Breast epithelium (tissue), 4 donors: ENCODE results near the gene KIZ. TPM values are rescaled to one million over a fixed set of nuclear protein-coding genes. Genes with fewer than 3 reads are reported as not detected.
"Not testable (repeated sequence)": the region's sequence is repeated elsewhere in the genome, so short reads cannot be mapped to it uniquely, and the experiment has no call there.

Source experiments
- DNase-seq, 2 donors: peaks; one replicate each; pipeline ENCODE4 v3.0.0-alpha.2; 2019; ENCODE audit warnings: low spot score in 2 of 2
- H3K27ac ChIP-seq, 2 donors: fragments of 200-600 bp; sonication (generic) in 1 of 2; one replicate each; pipeline ENCODE4 v1.5.1; 2016 to 2019; ENCODE audit warnings: mild to moderate bottlenecking in 1 of 2
- H3K27me3 ChIP-seq, 2 donors: fragments of 200-600 bp; sonication (generic) in 1 of 2; one replicate each; pipeline versions ENCODE4 v1.5.1 to v1.6.0; 2017 to 2019; ENCODE audit warnings: control low read depth in 1 of 2, mild to moderate bottlenecking in 1 of 2
- H3K36me3 ChIP-seq: fragments of 200-600 bp; one replicate; pipeline ENCODE4 v1.5.1; 2019
- H3K4me1 ChIP-seq, 2 donors: fragments of 200-600 bp; sonication (generic); one replicate each; pipeline ENCODE4 v1.5.1; 2016 to 2019; ENCODE audit warnings: control low read depth in 1 of 2
- H3K4me3 ChIP-seq, 3 donors: fragments of 200-600 bp; sonication (generic); 1 replicate in 2 of 3; 2 replicates in 1 of 3; pipeline ENCODE4 v1.5.1; 2016 to 2019; ENCODE audit warnings: mild to moderate bottlenecking in 3 of 3, moderate library complexity in 2 of 3
- H3K9me3 ChIP-seq, 2 donors: fragments of 200-600 bp; sonication (generic) in 1 of 2; one replicate each; pipeline ENCODE4 v1.5.1; 2016 to 2019; ENCODE audit warnings: control low read depth in 1 of 2
- POLR2A ChIP-seq: fragments of 450-650 bp; IDR thresholded peaks from one replicate; pipeline ENCODE4 v1.6.1; 2016; ENCODE audit warnings: antibody characterized with exemption, mild to moderate bottlenecking, moderate library complexity
- POLR2AphosphoS5 ChIP-seq, 3 donors: sonication (generic); formaldehyde crosslinking; IDR thresholded peaks; one replicate each; pipeline ENCODE4 v1.6.1; 2017; ENCODE audit warnings: antibody characterized with exemption in 3 of 3
- intact Hi-C: fragments of 100-400 bp; cut with DNase I; formaldehyde crosslinking; loops from one replicate; pipeline ENCODE4 v1.15.1; 2023; ENCODE audit warnings: low total_unique reads
- total RNA-seq, 3 donors: library from RNA; depleted of rRNA; stranded (reverse); fragments of >200 nt; gene quantifications; one replicate each; pipeline ENCODE4 v1.1.0, GENCODE V29; 2016
- TF ChIP-seq, protein P1 (sequence below), 3 donors: fragments of 450-650 bp; IDR thresholded peaks; one replicate each; pipeline ENCODE4 v1.5.1; 2016 to 2017; ENCODE audit warnings: antibody characterized with exemption in 3 of 3, mild to moderate bottlenecking in 3 of 3, moderate library complexity in 3 of 3

Gene KIZ
- total RNA-seq, 3 donors from 2014 or later, result 29.8 to 46.2 (median 45.9) TPM

DNA sequence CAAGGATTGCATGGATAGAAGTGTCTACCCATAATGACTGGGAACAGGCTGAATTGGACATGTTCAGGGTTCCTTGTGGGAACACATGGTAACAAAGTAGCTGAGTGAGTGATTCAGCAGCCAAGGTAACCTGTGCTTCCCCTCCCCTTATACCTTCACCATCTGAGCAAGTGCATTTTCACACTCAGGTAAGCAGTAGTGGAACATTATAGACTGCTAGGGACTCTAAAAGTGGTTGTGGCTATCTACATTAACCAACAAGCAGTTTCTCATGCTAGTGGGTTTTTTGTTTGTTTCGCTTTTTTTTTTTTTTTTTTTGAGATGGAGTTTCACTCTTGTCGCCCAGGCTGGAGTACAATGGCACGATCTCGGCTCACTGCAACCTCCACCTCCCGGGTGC lies 41.4 kb downstream of the KIZ start:
- H3K27me3 ChIP-seq, result no peaks in the 10 kb centered on the region
- no peak overlapping the region for H3K4me3 ChIP-seq
- TF ChIP-seq POLR2AphosphoS5 (IDR thresholded peaks at IDR 0.05) (no peak), POLR2A (no peak)
- TF ChIP-seq, protein P1, sequence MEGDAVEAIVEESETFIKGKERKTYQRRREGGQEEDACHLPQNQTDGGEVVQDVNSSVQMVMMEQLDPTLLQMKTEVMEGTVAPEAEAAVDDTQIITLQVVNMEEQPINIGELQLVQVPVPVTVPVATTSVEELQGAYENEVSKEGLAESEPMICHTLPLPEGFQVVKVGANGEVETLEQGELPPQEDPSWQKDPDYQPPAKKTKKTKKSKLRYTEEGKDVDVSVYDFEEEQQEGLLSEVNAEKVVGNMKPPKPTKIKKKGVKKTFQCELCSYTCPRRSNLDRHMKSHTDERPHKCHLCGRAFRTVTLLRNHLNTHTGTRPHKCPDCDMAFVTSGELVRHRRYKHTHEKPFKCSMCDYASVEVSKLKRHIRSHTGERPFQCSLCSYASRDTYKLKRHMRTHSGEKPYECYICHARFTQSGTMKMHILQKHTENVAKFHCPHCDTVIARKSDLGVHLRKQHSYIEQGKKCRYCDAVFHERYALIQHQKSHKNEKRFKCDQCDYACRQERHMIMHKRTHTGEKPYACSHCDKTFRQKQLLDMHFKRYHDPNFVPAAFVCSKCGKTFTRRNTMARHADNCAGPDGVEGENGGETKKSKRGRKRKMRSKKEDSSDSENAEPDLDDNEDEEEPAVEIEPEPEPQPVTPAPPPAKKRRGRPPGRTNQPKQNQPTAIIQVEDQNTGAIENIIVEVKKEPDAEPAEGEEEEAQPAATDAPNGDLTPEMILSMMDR (IDR thresholded peaks at IDR 0.05), result no peak
- intact Hi-C loops, result no loop called here
- no peak for DNase-seq
- no peaks in the 10 kb centered on the region for H3K9me3 ChIP-seq
- H3K4me1 ChIP-seq, result no peaks in the 10 kb centered on the region
- no peaks in the 10 kb centered on the region for H3K36me3 ChIP-seq
- no peak overlapping the region for H3K27ac ChIP-seq

DNA sequence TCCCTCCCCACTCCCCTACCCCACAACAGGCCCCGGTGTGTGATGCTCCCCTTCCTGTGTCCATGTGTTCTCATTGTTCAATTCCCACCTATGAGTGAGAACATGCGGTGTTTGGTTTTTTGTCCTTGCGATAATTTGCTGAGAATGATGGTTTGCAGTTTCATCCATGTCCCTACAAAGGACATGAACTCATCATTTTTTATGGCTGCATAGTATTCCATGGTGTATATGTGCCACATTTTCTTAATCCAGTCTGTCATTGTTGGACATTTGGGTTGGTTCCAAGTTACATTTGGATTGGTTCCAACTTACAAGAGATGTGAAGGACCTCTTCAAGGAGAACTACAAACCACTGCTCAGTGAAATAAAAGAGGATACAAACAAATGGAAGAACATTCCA lies 42.2 kb downstream of the KIZ start:
- H3K36me3 ChIP-seq, intact Hi-C loops, H3K9me3 ChIP-seq: not testable (repeated sequence)

DNA sequence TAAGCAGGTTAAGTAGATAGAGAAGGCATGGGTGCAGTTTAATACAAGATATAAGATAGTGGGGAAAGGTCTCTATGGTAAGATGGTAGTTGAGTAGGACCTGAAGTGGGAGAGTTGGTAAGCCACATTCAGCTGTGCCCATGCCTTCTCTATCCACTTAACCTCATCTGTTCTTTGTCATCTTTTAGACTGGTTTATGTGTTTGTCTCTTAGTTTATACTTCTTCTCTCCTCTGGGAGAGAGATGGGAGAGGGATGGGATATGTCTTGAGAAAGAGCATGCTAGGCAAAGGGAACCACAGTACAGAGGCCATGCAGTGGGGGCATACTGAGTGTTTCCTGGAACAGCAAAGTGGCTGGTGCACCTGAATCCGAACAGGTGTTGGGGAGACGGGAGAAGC lies 46.7 kb downstream of the KIZ start:
- DNase-seq, result no peak
- Histone ChIP-seq H3K4me1 (no peaks in the 10 kb centered on the region), H3K4me3 (no peak overlapping the region), H3K36me3 (no peaks in the 10 kb centered on the region), H3K9me3 (peaks cover 0 to 7% of the 10 kb centered on the region in 2 donors), H3K27ac (no peak overlapping the region), H3K27me3 (no peaks in the 10 kb centered on the region)
- intact Hi-C loops, result no loop called here
- TF ChIP-seq POLR2AphosphoS5 (IDR thresholded peaks at IDR 0.05), result no peak
- TF ChIP-seq, protein P1 (IDR thresholded peaks at IDR 0.05), result no peak
- TF ChIP-seq POLR2A, result no peak

More for the DNA sequence above, 42.2 kb downstream of the KIZ start:
- H3K27me3 ChIP-seq, H3K4me3 ChIP-seq, H3K4me1 ChIP-seq, DNase-seq, H3K27ac ChIP-seq: not testable (repeated sequence)

DNA sequence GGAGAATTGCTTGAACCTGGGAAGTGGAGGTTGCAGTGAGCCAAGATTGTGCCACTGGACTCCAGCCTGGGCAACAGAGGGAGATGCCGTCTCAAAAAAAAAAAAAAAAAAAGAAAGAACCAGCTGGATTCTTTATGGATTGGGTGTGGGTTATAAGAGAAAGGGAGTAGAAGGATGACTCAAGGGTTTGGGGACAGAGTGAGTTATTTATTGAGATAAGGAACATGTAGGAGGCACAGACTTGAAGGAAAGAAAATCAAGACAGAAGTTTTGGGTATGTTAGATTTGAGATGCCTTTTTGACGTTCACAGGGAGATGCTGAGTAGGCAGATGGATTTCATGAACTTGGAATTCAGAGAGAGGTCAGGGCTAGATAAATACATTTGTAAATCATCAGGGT lies 47.6 kb downstream of the KIZ start:
- peak overlapping the region in 1 of 2 donors; percentile 22 for H3K27ac ChIP-seq
- H3K27me3 ChIP-seq, result no peaks in the 10 kb centered on the region
- no peak overlapping the region for H3K4me3 ChIP-seq
- TF ChIP-seq POLR2A, result no peak
- TF ChIP-seq POLR2AphosphoS5 (IDR thresholded peaks at IDR 0.05), result no peak
- TF ChIP-seq, protein P1 (IDR thresholded peaks at IDR 0.05), result no peak
- H3K4me1 ChIP-seq, result no peaks in the 10 kb centered on the region
- intact Hi-C loops, result no loop called here
- H3K9me3 ChIP-seq, result peaks cover 0 to 10% of the 10 kb centered on the region in 2 donors
- H3K36me3 ChIP-seq, result no peaks in the 10 kb centered on the region
- DNase-seq, result no peak

DNA sequence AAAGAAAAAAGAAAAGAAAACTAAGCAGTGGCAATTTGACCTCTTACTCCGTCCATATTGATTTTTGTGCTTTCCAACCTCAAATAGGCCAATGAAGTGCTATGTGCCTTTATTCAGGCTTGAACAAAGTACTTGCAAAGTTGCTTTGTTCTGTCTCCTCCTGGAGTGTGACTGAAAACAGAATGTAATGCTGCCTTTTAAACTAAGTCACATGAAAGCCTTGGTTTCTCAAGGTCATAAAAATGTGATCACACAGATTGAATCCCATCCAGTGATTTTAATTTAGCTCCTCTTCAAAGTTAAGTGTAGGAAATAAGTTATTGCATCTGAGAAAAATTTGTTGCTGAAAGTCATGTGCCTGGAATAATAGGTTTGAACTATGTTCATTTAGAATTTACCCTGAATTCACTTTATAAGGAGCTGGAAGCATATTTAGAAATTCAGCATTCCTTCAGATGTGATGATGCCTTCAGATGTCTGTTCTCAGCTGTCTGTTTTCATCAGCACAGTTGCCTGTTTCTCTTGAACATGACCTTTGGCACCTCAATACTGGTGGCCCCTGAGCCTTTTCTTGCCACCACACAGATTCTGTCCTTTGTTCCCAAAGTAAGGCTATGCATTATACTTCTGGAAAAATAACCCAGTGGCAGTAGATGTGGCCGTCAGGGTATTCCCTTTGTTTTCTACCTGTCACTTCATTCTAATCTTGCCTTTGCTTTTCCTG lies 48.8 kb downstream of the KIZ start:
- H3K27ac ChIP-seq, result peak overlapping the region in 1 of 2 donors; percentile 20
- H3K9me3 ChIP-seq, result peaks cover 0 to 10% of the 10 kb centered on the region in 2 donors
- no peaks in the 10 kb centered on the region for H3K36me3 ChIP-seq
- TF ChIP-seq, protein P1 (IDR thresholded peaks at IDR 0.05), result no peak
- TF ChIP-seq POLR2A (no peak), POLR2AphosphoS5 (IDR thresholded peaks at IDR 0.05) (no peak)
- intact Hi-C loops, result no loop called here
- no peak for DNase-seq
- H3K4me1 ChIP-seq, result no peaks in the 10 kb centered on the region
- no peak overlapping the region for H3K4me3 ChIP-seq
- no peaks in the 10 kb centered on the region for H3K27me3 ChIP-seq
